Endothelial cell (in vitro differentiated cells): ENCODE data around the gene KSR2. TPM values are rescaled to one million over a fixed set of nuclear protein-coding genes. Genes with fewer than 3 reads are reported as not detected.

Experiments used
- DNase-seq: peaks from one replicate; pipeline ENCODE4 v3.0.0; 2021; ENCODE audit warnings: low spot score
- H3K27ac Mint-ChIP-seq: one replicate; pipeline ENCODE4 v1.8.0; 2021; ENCODE audit warnings: mixed read lengths, inconsistent platforms; ENCODE audit not compliant: unreplicated experiment
- H3K27me3 Mint-ChIP-seq: one replicate; pipeline ENCODE4 v1.8.0; 2021; ENCODE audit warnings: mild to moderate bottlenecking, moderate library complexity, mixed read lengths, inconsistent platforms; ENCODE audit not compliant: unreplicated experiment
- H3K36me3 Mint-ChIP-seq: one replicate; pipeline ENCODE4 v1.8.0; 2021; ENCODE audit warnings: mild to moderate bottlenecking, low read depth, mixed read lengths, inconsistent platforms; ENCODE audit not compliant: unreplicated experiment
- H3K4me1 Mint-ChIP-seq: one replicate; pipeline ENCODE4 v1.8.0; 2021; ENCODE audit warnings: mild to moderate bottlenecking, mixed read lengths, inconsistent platforms; ENCODE audit not compliant: unreplicated experiment
- H3K4me3 Mint-ChIP-seq: one replicate; pipeline ENCODE4 v1.8.0; 2021; ENCODE audit warnings: mild to moderate bottlenecking, mixed read lengths, inconsistent platforms; ENCODE audit not compliant: unreplicated experiment
- H3K9me3 Mint-ChIP-seq: one replicate; pipeline ENCODE4 v1.8.0; 2021; ENCODE audit warnings: mixed read lengths, inconsistent platforms; ENCODE audit not compliant: unreplicated experiment
- total RNA-seq: library from RNA; stranded (reverse); fragmentation: NEBNext Ultra II Directional; extraction: Animal tissue kit (Norgen Biotek cat#: 25700); gene quantifications from one replicate; pipeline ENCODE4 v1.2.1, GENCODE V29; 2021; ENCODE audit not compliant: unreplicated experiment
- TF ChIP-seq, protein P1 (sequence below): fragments of 200-600 bp; sonication (generic); IDR thresholded peaks from one replicate; pipeline ENCODE4 v1.5.0; 2021; ENCODE audit warnings: antibody characterized with exemption; ENCODE audit not compliant: unreplicated experiment

The KSR2 gene
- total RNA-seq, 1 donor from 2014 or later = 0.05 TPM

GRCh38 chr12:117403586-117404139, 565.1 kb downstream of the KSR2 start:
- H3K36me3 Mint-ChIP-seq = no peaks in the 10 kb centered on the region

More at GRCh38 chr12:117403586-117404139, 565.1 kb downstream of the KSR2 start:
- TF ChIP-seq, protein P1, sequence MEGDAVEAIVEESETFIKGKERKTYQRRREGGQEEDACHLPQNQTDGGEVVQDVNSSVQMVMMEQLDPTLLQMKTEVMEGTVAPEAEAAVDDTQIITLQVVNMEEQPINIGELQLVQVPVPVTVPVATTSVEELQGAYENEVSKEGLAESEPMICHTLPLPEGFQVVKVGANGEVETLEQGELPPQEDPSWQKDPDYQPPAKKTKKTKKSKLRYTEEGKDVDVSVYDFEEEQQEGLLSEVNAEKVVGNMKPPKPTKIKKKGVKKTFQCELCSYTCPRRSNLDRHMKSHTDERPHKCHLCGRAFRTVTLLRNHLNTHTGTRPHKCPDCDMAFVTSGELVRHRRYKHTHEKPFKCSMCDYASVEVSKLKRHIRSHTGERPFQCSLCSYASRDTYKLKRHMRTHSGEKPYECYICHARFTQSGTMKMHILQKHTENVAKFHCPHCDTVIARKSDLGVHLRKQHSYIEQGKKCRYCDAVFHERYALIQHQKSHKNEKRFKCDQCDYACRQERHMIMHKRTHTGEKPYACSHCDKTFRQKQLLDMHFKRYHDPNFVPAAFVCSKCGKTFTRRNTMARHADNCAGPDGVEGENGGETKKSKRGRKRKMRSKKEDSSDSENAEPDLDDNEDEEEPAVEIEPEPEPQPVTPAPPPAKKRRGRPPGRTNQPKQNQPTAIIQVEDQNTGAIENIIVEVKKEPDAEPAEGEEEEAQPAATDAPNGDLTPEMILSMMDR = no peak
- no peaks in the 10 kb centered on the region for H3K9me3 Mint-ChIP-seq
- peaks cover 3% of the 10 kb centered on the region for H3K4me1 Mint-ChIP-seq
- H3K27me3 Mint-ChIP-seq = peaks cover 6% of the 10 kb centered on the region
- H3K4me3 Mint-ChIP-seq = no peak overlapping the region
- DNase-seq = no peak
- no peak overlapping the region for H3K27ac Mint-ChIP-seq

Other genes with a start within 250 kb of the KSR2 start
- 8.3 TPM for gene RFC5, start 47.7 kb upstream of the KSR2 start, total RNA-seq
- gene WSB2, start 92.2 kb upstream of the KSR2 start, total RNA-seq = 76.7 TPM
- 65.0 TPM for gene VSIG10, start 135.0 kb upstream of the KSR2 start, total RNA-seq
- gene PEBP1, start 167.1 kb upstream of the KSR2 start, total RNA-seq = 138 TPM